H1 (cell line): ENCODE data around the gene BHLHE23. TPM values are rescaled to one million over a fixed set of nuclear protein-coding genes. Genes with fewer than 3 reads are reported as not detected.

Source experiments
- CTCF ChIA-PET: fragments of 300-600 bp; sonication (Branson Sonifier 250); formaldehyde crosslinking; loops from one replicate; lab custom pipeline; 2021; ENCODE audit not compliant: partially characterized antibody; lab: Charles Lee
- POLR2A ChIA-PET: fragments of 300-600 bp; sonication (Branson Sonifier 250); formaldehyde crosslinking; loops from one replicate; lab custom pipeline; 2021; ENCODE audit warnings: inconsistent platforms; ENCODE audit not compliant: partially characterized antibody; lab: Charles Lee
- DNase-seq, 2 experiments: peaks; one replicate each; pipeline versions ENCODE4 v3.0.0 to v3.0.0-alpha.2; 2010 to 2022; ENCODE audit warnings: low spot score in 2 of 2, low read depth in 1 of 2, mixed read lengths in 1 of 2
- FAIRE-seq: peaks from 2 replicates; lab custom pipeline; 2011; peaks lifted over from hg19 to GRCh38; lab: Jason Lieb, UNC
- H2AFZ ChIP-seq: 2 replicates; pipeline ENCODE4 v1.8.1; 2012; ENCODE audit warnings: low read length, inconsistent platforms
- H2AK5ac ChIP-seq: 2 replicates; pipeline ENCODE4 v1.6.1; 2013; ENCODE audit warnings: low read depth, low read length
- H2BK120ac ChIP-seq: replicated peaks from 2 replicates; pipeline ENCODE3; 2013; ENCODE audit warnings: low read depth, low read length, inconsistent platforms
- H2BK12ac ChIP-seq: 2 replicates; pipeline ENCODE4 v1.6.1; 2013; ENCODE audit warnings: low read depth, low read length
- H2BK15ac ChIP-seq: 2 replicates; pipeline ENCODE4 v1.6.1; 2013; ENCODE audit warnings: low read length
- H2BK20ac ChIP-seq: 2 replicates; pipeline ENCODE4 v1.6.1; 2013; ENCODE audit warnings: low read length
- H2BK5ac ChIP-seq: 2 replicates; pipeline ENCODE4 v1.6.1; 2013; ENCODE audit warnings: low read depth, low read length
- H3K14ac ChIP-seq: 2 replicates; pipeline ENCODE4 v1.6.1; 2013; ENCODE audit warnings: inconsistent platforms; ENCODE audit not compliant: insufficient read length
- H3K18ac ChIP-seq: 2 replicates; pipeline ENCODE4 v1.6.1; 2013; ENCODE audit warnings: low read length; ENCODE audit errors: extremely low read depth
- H3K23ac ChIP-seq: 2 replicates; pipeline ENCODE4 v1.6.1; 2013; ENCODE audit warnings: inconsistent platforms; ENCODE audit not compliant: insufficient read length
- H3K23me2 ChIP-seq: 2 replicates; pipeline ENCODE4 v1.6.1; 2013; ENCODE audit warnings: low read depth, low read length
- H3K27ac ChIP-seq: 2 replicates; pipeline ENCODE4 v1.6.1; 2011; ENCODE audit warnings: low read depth, low read length, inconsistent platforms
- H3K27me3 ChIP-seq, 4 experiments: replicated peaks in 1 of 4; 1 replicate in 1 of 4; 2 replicates in 3 of 4; pipeline versions ENCODE4 v1.6.1 to v1.8.1; 2011 to 2013; ENCODE audit warnings: low read length in 3 of 4, mild to moderate bottlenecking in 3 of 4, inconsistent platforms in 2 of 4, mixed read lengths in 2 of 4, moderate library complexity in 1 of 4; ENCODE audit not compliant: control insufficient read depth in 3 of 4, insufficient read depth in 3 of 4; ENCODE audit errors: extremely low read depth in 1 of 4
- H3K36me3 ChIP-seq, 4 experiments: 2 replicates each; pipeline versions ENCODE4 v1.6.1 to v1.8.1; 2011 to 2013; ENCODE audit warnings: mild to moderate bottlenecking in 4 of 4, low read length in 3 of 4, moderate library complexity in 2 of 4, control low read depth in 1 of 4, inconsistent platforms in 1 of 4; ENCODE audit not compliant: insufficient read depth in 4 of 4, control insufficient read depth in 2 of 4
- H3K4ac ChIP-seq: replicated peaks from 2 replicates; pipeline ENCODE3; 2013; ENCODE audit warnings: low read length, low read depth, mixed read lengths, inconsistent platforms; ENCODE audit not compliant: insufficient read length
- H3K4me1 ChIP-seq, 4 experiments: replicated peaks in 1 of 4; 1 replicate in 1 of 4; 2 replicates in 3 of 4; pipeline versions ENCODE4 v1.6.1 to v1.8.1; 2011 to 2013; ENCODE audit warnings: low read length in 3 of 4, inconsistent platforms in 2 of 4, mixed read lengths in 1 of 4; ENCODE audit not compliant: insufficient read depth in 4 of 4, control insufficient read depth in 3 of 4
- H3K4me2 ChIP-seq, 2 experiments: 2 replicates each; pipeline versions ENCODE4 v1.6.1 to v1.8.1; 2011 to 2013; ENCODE audit warnings: low read depth in 2 of 2, low read length in 2 of 2, control low read depth in 1 of 2, inconsistent platforms in 1 of 2, mild to moderate bottlenecking in 1 of 2; ENCODE audit not compliant: insufficient read depth in 1 of 2
- H3K4me3 ChIP-seq, 4 experiments: fragments of 200-600, 300-600 bp in 1 of 4; sonication (generic), shearing (Covaris generic), sonication (Bioruptor Twin) in 1 of 4; 2 replicates each; pipeline versions ENCODE4 v1.5.1 to v1.8.1; 2011 to 2016; ENCODE audit warnings: low read length in 4 of 4, low read depth in 3 of 4, control low read depth in 2 of 4, inconsistent platforms in 2 of 4, mild to moderate bottlenecking in 2 of 4, mixed read lengths in 1 of 4, moderate library complexity in 1 of 4; ENCODE audit not compliant: insufficient read depth in 2 of 4; ENCODE audit errors: extremely low read depth in 1 of 4
- H3K56ac ChIP-seq: replicated peaks from 2 replicates; pipeline ENCODE3; 2013; ENCODE audit warnings: low read depth, mild to moderate bottlenecking, mixed read lengths, low read length, inconsistent platforms; ENCODE audit not compliant: insufficient read length
- H3K79me1 ChIP-seq: 2 replicates; pipeline ENCODE4 v1.6.1; 2013; ENCODE audit warnings: low read depth, low read length, control low read depth
- H3K79me2 ChIP-seq, 2 experiments: 2 replicates each; pipeline versions ENCODE4 v1.6.1 to v1.8.1; 2012 to 2013; ENCODE audit warnings: low read length in 2 of 2, mild to moderate bottlenecking in 2 of 2, inconsistent platforms in 1 of 2; ENCODE audit not compliant: insufficient read depth in 2 of 2, control insufficient read depth in 1 of 2
- H3K9ac ChIP-seq, 4 experiments: replicated peaks in 1 of 4; 1 replicate in 1 of 4; 2 replicates in 3 of 4; pipeline versions ENCODE4 v1.6.1 to v1.8.1; 2011 to 2013; ENCODE audit warnings: low read depth in 3 of 4, low read length in 3 of 4, control low read depth in 2 of 4, mild to moderate bottlenecking in 2 of 4, moderate library complexity in 2 of 4, inconsistent platforms in 1 of 4; ENCODE audit errors: extremely low read depth in 1 of 4
- H3K9me3 ChIP-seq, 2 experiments: 2 replicates each; pipeline versions ENCODE4 v1.6.1 to v1.8.1; 2012 to 2013; ENCODE audit warnings: mild to moderate bottlenecking in 2 of 2, moderate library complexity in 2 of 2, control low read depth in 1 of 2, inconsistent platforms in 1 of 2, low read depth in 1 of 2, low read length in 1 of 2, mixed read lengths in 1 of 2; ENCODE audit not compliant: insufficient read depth in 2 of 2
- H4K20me1 ChIP-seq, 2 experiments: replicated peaks in 1 of 2; 2 replicates each; pipeline versions ENCODE3 to v1.8.1; 2011 to 2013; ENCODE audit warnings: inconsistent platforms in 2 of 2, low read length in 2 of 2, mild to moderate bottlenecking in 1 of 2; ENCODE audit not compliant: insufficient read depth in 2 of 2, control insufficient read depth in 1 of 2
- H4K5ac ChIP-seq: 2 replicates; pipeline ENCODE4 v1.6.1; 2013; ENCODE audit warnings: low read length, low read depth, mixed read lengths, inconsistent platforms; ENCODE audit not compliant: insufficient read length
- H4K8ac ChIP-seq: 2 replicates; pipeline ENCODE4 v1.8.0; 2013; ENCODE audit warnings: mild to moderate bottlenecking, moderate library complexity, low read length, inconsistent platforms; ENCODE audit not compliant: insufficient read depth; ENCODE audit errors: extremely low read depth
- H4K91ac ChIP-seq: replicated peaks from 2 replicates; pipeline ENCODE3; 2013; ENCODE audit warnings: low read length, mixed read lengths, inconsistent platforms; ENCODE audit not compliant: insufficient read length
- ASH2L ChIP-seq: fragments of 200-600, 300-600 bp; sonication (generic); IDR thresholded peaks from one replicate; pipeline ENCODE4 v1.7.1; 2017; ENCODE audit warnings: low read length
- BCL11A ChIP-seq, 2 experiments: IDR thresholded peaks; one replicate each; pipeline ENCODE4 v1.6.1; 2011; ENCODE audit warnings: low read depth in 2 of 2, low read length in 2 of 2, mild to moderate bottlenecking in 2 of 2
- CEBPB ChIP-seq: IDR thresholded peaks from 2 replicates; pipeline ENCODE4 v1.6.1; 2012; ENCODE audit warnings: low read depth, low read length
- HDAC2 ChIP-seq, 2 experiments: fragments of 300-600 bp in 1 of 2; sonication (generic) in 1 of 2; IDR thresholded peaks; 2 replicates each; pipeline ENCODE4 v1.6.1; 2011 to 2012; ENCODE audit warnings: low read depth in 2 of 2, low read length in 2 of 2, mild to moderate bottlenecking in 2 of 2, moderate library complexity in 2 of 2, borderline replicate concordance in 1 of 2, inconsistent platforms in 1 of 2
- JUN ChIP-seq: IDR thresholded peaks from 2 replicates; pipeline ENCODE4 v1.6.1; 2011; ENCODE audit warnings: low read depth, mild to moderate bottlenecking, improper control_type of control experiment, low read length
- KDM1A ChIP-seq: fragments of 200-600, 300-600 bp; sonication (generic); IDR thresholded peaks from 2 replicates; pipeline ENCODE4 v1.7.1; 2016; ENCODE audit warnings: mild to moderate bottlenecking, low read length, borderline replicate concordance
- RBBP5 ChIP-seq: IDR thresholded peaks from 2 replicates; pipeline ENCODE4 v1.7.1; 2012; ENCODE audit warnings: low read depth, mild to moderate bottlenecking, inconsistent platforms, low read length, moderate library complexity, borderline replicate concordance
- RNF2 ChIP-seq: fragments of 200-900, 300-1000 bp; sonication (generic); IDR thresholded peaks from 2 replicates; pipeline ENCODE4 v1.7.1; 2016; ENCODE audit warnings: borderline replicate concordance, low read depth, mild to moderate bottlenecking, antibody characterized with exemption, low read length; ENCODE audit not compliant: poor library complexity, severe bottlenecking; ENCODE audit errors: missing control alignments
- SIX5 ChIP-seq: IDR thresholded peaks from 2 replicates; pipeline ENCODE4 v1.6.1; 2011; ENCODE audit warnings: mild to moderate bottlenecking, low read depth, low read length
- SP2 ChIP-seq: IDR thresholded peaks from 2 replicates; pipeline ENCODE4 v1.6.1; 2012; ENCODE audit warnings: mild to moderate bottlenecking, low read length, inconsistent platforms
- SP4 ChIP-seq: IDR thresholded peaks from 2 replicates; pipeline ENCODE4 v1.6.1; 2012; ENCODE audit warnings: low read length, inconsistent platforms
- TAF1 ChIP-seq: IDR thresholded peaks from 2 replicates; pipeline ENCODE4 v1.6.1; 2011; ENCODE audit warnings: mild to moderate bottlenecking, low read depth, low read length
- WGBS, 2 experiments: shearing (Covaris generic) in 1 of 2; methylation state at CpG; one replicate each; pipeline versions ENCODE4 v1.1.6 to v1.1.7; 2013 to 2015; ENCODE audit warnings: low lambda C conversion rate in 2 of 2, mixed read lengths in 2 of 2, inconsistent platforms in 1 of 2, low coverage in 1 of 2, missing lambda C conversion rate in 1 of 2; ENCODE audit not compliant: insufficient replicate concordance in 2 of 2, insufficient coverage in 1 of 2, insufficient read length in 1 of 2; ENCODE audit errors: extremely low coverage in 1 of 2, missing lambda C conversion rate in 1 of 2; 5-methylcytosine and 5-hydroxymethylcytosine counted together
- polyA plus RNA-seq, 7 experiments: library from polyadenylated mRNA; depleted of rRNA in 3 of 7; stranded (reverse) in 5 of 7; unstranded in 2 of 7; fragments of >200 nt in 5 of 7; fragments of 200-250 nt in 2 of 7; gene quantifications; 1 replicate in 5 of 7; 2 replicates in 1 of 7; 4 replicates in 1 of 7; pipeline versions ENCODE4 v1.2.1 to v1.2.3, GENCODE V29; 2011 to 2013; ENCODE audit warnings: missing spikeins in 2 of 7, mixed read lengths in 2 of 7
- total RNA-seq: library from RNA; stranded (reverse); fragmentation: NEBNext Ultra II Directional; extraction: Animal tissue kit (Norgen Biotek cat#: 25700); gene quantifications from 2 replicates; pipeline ENCODE4 v1.2.1, GENCODE V29; 2021

The BHLHE23 gene
- total and polyA plus RNA-seq, 2 of the 8 experiments (the other 6 are each of a cell fraction or from before 2014, with no cell fraction given): 0.47 TPM; not detected in 1

GRCh38 chr20:63053432-63054102 is 46.8 kb upstream of the BHLHE23 start:
- Histone ChIP-seq H3K79me2 (no peaks in the 10 kb centered on the region), H3K27ac (no peak overlapping the region), H4K5ac (no peak overlapping the region), H2BK15ac (no peak overlapping the region), H3K9ac (peak overlapping the region in 1 of 4 experiments; percentile 24; a peak in 1 of 7 replicates), H4K20me1 (no peaks in the 10 kb centered on the region), H4K91ac (no peak overlapping the region), H3K23me2 (peaks cover 4% of the 10 kb centered on the region; the same call in 1 of the 2 replicates), H3K23ac (no peak overlapping the region), H3K4me3 (no peak overlapping the region), H3K79me1 (no peaks in the 10 kb centered on the region), H3K27me3 (no peaks in the 10 kb centered on the region; a peak in 2 of 7 replicates), H4K8ac (no peak overlapping the region), H2BK12ac (peak overlapping the region; percentile 31; the same call in 1 of the 2 replicates), H2BK20ac (no peak overlapping the region), H3K14ac (no peak overlapping the region), H3K18ac (no peak overlapping the region), H3K9me3 (peaks cover 0 to 8% of the 10 kb centered on the region in 2 experiments; a peak in 1 of 4 replicates), H2AFZ (no peak overlapping the region), H2AK5ac (no peak overlapping the region), H2BK5ac (no peak overlapping the region), H3K36me3 (no peaks in the 10 kb centered on the region), H3K4ac (no peak overlapping the region), H2BK120ac (no peak overlapping the region), H3K4me1 (no peaks in the 10 kb centered on the region), H3K56ac (no peak overlapping the region), H3K4me2 (no peak overlapping the region)
- WGBS, 2 experiments: 90% methylated on average over 21 of the region's 21 CpGs; no CpG with 5 or more reads in 1 of the 2 experiments
- DNase-seq (peak in 1 of 2 experiments; percentile 31), FAIRE-seq (no peak)
- ChIA-PET POLR2A (interaction anchor here (0.5 to 1.6 kb wide), 2 partner anchors 18 to 152 kb away, joined by 3 to 4 read pairs; no protein-coding TSS in a partner anchor), CTCF (interaction anchor here (0.9 to 3.5 kb wide), 7 partner anchors 11 to 196 kb away, joined by 3 to 21 read pairs (median 3); no protein-coding TSS in a partner anchor)
- no peak for TF ChIP-seq RNF2
- TF ChIP-seq KDM1A: no peak
- no peak for TF ChIP-seq SIX5
- TF ChIP-seq SP2: no peak
- TF ChIP-seq BCL11A (IDR thresholded peaks at IDR 0.05; ENCODE audit: low read depth in 2 of 2, low read length in 2 of 2): no peak
- TF ChIP-seq JUN: no peak
- no peak for TF ChIP-seq CEBPB
- no peak for TF ChIP-seq SP4
- TF ChIP-seq HDAC2 (IDR thresholded peaks at IDR 0.05; ENCODE audit: borderline replicate concordance in 1 of 2, low read depth in 2 of 2, low read length in 2 of 2): no peak
- TF ChIP-seq ASH2L: no peak
- TF ChIP-seq RBBP5: no peak
- no peak for TF ChIP-seq TAF1
